HG02759 (cell line): ENCODE measurements around the gene LIPI.
"Not testable (repeated sequence)": the region's sequence is repeated elsewhere in the genome, so short reads cannot be mapped to it uniquely, and the experiment has no call there.

ENCODE experiments used
- ATAC-seq: cut with Tn5 transposase; IDR thresholded peaks from one replicate; pipeline ENCODE4 v1.9.1; 2021; ENCODE audit warnings: mild to moderate bottlenecking, moderate library complexity; ENCODE audit not compliant: unreplicated experiment

LIPI gene

DNA sequence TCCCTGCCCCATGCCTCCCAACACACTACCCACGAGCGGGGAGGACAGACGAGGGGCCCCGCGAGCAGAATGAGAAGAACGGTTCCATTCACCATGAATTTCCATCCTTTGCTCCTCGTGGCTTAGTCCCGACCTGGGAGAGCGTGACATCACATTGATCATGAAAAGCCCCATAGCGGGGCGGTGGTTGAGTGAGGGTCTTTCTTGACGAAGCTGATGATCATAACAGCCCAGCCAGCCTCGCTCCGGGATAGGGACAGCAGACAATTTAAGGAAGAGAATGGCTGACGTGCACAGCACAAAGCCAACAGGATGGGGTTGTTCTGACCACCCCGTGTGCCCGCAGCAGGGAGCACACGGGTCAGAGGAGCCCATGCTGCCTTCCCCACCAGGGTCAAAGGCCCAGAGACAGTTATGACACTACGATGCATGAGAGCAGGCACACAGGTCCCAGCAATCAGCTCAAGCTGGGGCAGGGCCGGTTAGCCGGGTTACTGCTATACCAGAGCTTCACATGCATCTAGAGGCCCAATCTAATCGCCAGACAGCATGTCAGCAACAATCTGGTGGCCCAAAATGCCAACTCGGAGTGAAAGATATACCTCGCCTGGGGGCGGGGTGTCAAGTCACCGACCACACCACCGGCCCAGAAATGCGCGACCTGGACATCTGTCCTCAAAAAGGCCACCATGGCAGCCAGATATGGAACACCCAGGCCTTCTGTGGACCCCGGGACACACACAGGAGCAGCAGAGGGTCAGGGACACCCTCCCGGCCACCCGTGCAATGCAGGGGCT, 135.2 kb downstream of the LIPI start:
- no peak for ATAC-seq

DNA sequence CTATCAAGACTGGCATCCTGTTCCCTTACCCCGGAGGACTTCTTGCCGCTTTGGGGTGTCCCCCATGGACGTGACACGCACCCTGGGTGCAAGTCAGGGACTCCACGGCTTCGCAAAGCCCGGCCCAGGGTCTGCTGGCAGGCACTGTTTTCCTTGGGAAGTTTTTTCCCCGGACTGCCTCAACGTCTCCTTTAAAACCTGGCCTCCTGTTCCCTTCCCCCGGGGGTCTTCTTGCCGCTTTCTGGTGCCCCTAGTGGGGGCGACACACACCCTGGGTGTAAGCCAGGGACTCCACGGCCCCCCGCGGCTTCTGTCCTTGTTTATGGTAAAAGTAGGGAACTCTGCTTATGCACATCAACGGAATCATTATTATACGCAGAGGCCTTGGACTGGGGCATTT, 136.6 kb downstream of the LIPI start:
- ATAC-seq, result no peak

DNA sequence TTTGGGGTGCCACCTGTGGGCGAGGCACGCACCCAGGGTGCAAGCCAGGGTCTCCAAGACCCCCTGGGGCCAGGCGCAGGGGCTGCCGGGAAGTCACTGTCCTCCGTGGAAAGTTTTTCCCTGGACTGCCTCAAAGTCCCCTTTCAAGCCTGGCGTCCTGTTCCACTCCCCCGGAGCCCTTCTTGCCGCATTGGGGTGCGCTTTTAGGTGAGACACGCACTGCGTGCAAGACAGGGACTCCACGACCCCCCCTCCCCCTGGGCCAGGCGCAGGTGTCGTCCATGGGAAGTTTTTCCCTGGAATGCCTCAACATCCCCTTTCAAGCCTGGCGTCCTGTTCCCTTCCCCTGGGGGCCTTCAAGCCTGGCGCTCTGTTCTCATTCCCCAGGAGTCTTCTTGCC, 137.1 kb downstream of the LIPI start:
- ATAC-seq, result no peak

DNA sequence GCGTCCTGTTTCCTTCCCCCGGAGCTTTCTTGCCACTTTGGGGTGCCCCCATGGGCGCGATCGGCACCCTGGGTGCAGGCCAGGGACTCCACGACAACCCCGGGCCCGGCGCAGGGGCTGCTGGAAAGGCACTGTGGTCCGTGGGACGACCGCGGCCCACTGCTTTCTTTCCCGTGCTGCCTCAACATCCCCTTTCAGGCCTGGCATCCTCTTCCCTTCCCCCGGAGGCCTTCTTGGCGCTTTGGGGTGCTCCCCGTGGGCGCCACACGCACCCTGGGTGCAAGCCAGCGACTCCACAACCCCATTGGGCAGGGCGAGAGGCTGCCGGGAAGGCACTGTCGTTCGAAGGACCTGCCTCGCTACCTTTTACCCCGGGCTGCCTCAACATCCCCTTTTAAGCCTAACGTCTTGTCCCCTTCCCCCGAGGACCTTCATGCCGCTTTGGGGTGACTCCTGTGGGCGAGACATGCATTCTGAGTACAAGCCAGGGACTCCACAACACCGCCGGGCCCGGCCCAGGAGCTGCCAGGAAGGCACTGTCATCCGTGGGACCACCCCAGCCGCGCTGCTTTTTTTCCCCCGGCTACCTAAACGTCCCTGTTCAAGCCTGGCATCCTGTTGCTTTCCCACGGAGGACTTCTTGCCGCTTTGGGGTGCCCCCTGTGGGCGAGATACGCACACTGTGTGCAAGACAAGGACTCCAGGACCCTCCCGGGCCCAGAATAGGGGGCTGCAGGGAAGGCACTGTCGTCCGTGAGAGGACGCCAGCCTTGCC, 137.8 kb downstream of the LIPI start:
- no peak for ATAC-seq

DNA sequence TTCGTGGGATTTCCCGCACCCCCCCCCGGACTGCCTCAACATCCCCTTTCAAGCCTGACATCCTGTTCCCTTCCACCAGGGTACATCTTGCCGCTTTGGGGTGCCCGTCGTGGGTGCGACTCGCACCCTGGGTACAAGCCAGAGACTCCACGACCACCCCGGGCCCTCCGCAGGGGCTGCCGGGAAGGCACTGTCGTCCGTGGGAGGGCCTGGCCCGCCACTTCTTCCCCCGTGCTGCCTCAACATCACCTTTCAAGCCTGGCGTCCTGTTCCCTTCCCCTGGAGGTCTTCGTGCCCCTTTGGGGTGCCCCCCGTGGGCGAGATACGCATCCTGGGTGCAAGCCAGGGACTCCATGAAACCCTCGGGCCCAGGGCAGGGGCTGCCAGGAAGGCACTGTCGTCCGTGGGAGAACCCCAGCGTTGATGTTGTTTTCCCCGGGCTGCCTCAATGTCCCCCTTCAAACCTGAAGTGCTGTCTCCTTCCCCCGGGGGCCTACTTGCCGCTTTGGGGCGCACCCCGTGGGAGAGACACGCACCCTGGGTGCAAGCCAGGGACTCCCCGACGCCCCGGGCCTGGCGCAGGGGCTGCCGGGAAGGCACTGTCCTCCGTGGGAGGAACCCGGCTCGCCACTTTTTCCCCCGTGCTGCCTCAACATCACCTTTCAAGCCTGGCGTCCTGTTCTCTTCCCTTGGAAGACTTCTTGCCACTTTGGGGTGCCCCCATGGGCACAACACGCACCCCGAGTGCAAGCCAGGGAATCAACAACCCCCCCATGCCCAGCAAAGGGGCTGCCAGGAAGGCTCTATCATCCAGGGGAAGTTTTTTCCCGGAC, 138.6 kb downstream of the LIPI start:
- no peak for ATAC-seq

DNA sequence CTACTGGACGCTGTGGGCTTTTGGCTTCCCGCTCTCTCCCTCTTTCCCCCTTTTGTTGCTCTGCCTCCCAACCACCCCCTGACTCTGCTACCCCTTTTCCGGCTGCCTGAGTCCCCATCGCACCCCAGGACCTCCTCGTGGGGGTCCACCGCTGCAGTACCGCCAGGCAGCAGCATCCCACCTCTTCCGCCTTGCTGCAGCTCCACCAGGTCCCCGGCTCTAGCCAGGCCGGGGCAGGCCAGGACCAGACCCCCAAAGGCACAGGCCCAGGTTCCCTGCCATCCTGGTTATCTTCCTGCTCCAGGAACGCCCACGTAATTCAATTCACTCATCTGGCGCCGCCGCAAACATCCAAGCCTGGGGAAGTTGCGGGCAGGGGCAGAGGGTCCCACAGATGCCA, 139.8 kb downstream of the LIPI start:
- ATAC-seq, result no peak

DNA sequence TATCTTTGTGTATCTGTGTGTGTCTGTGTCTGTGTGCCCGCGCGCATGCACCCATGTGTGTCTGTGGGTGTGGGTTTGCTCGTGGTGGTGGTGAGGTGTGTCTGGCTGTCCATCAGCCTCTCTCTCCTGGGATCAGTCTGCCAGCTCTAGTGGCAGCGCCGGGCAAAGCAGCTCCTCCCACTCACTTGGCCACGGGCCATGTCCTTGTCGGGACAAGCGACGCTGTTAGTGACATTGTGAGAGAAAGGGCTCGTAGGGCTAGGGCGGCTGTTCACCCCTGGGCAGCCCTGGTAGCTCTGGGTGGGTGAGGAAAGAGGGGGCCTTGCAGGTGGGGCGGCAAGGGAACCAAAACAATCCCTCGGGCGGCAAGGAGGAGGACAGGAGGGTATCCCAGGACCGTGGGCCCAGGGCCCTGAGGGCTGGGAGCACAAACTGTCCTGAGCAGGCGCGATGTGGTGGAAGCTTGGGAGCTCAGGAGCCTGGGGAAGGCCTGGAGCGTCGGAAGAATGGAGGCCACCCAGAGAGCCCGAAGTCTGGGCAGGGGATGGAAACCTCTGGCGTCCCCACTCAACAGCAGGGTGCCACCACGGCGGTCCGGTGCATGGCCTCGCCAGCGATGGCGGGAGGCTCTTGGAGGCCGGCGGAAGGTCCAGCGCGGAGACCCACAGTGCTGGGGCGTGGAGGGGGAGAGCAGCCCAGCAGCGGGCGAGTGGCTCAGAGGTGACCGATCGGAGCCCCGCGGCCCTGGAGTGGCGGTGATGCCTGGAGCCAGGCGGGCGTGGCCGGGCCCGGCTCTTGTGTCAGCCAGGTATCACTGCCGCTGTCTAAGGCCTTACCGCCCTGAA, 140.5 kb downstream of the LIPI start:
- no peak for ATAC-seq

DNA sequence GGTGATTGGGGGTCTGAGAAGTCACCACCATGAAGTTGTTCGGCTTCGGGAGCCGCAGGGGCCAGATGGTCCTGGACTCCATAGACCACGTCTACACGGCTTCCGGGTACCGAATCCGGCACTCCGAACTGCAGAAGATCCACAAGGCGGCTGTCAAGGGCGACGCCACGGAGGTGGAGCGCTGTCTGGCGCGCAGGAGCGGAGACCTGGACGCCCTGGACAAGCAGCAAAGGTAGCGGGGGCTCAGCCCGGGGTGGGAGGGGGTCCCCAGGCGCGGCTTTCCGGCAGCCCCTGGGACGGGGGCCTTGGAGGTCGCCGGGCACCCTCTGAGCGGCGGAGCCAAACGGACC, 146.5 kb downstream of the LIPI start:
- no peak for ATAC-seq

DNA sequence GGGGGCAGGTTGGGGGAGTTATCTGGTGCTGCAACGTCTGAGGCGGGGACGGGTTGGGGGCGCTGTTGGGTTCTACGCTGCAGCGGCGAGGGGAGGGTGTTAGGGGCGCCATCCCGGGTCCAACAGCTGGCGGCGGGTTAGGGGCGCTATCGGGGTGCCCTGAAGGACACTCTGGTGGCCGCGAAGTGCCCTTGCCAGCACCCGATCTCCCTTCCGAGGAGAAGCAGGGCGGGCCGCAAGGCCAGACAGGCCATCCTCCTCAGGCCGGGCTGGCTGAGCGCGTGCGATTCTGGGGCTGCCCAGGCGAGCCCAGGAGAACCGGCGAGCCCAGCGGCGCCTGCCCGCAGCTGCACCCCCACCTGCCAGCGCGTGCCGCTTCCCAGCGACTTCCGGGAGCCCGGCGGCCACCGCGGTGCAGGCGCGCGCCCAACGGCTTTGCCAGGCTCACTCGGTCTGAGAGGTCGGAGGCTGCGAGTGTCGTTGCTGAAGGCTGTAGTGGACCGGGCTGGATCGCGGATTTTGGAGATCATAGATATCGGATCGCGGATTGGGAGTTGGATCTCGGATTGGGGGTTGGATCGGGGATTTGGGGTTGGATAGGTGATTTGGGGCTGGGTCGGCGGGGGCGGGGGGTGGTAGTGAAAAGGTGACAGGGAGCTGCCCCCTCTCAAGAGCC, 147.0 kb downstream of the LIPI start:
- ATAC-seq, result not testable (repeated sequence)

DNA sequence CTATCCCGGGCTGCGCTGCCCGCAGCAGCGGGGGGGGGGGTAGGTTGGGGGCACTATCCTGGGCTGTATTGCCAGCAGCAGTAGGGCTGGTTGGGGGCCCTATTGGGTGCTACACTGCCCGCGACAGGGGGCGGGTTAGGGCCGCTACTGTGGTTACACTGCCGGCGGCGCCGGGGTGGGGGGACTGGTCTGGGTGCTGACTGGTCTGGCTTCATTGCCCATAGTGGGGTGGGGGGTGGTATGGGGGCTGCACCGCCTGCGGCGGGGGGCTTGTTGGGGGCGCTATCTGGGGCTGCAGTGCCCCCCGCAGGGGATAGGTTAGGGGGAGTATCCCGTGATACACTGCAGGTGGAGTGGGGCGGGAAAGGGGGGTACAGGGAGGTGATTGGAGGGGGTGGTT, 148.1 kb downstream of the LIPI start:
- not testable (repeated sequence) for ATAC-seq

DNA sequence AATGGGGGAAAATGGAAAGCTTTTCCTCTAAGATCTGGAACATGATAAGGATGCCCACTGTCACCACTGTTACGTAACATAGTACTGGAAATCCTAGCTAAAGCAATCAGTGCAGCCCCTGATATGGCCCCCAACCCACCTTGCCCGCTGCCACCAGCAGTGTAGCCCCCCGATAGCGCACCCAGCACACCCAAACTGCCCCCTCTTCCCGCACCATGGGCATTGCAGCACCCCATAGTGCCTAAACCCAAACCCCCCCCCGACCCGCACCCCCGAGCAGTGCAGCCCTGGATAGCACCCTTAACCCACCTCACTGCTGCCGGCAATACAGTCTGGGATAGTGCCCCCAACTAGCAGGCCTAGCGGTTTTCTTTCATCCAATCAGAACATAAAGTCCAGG, 148.9 kb downstream of the LIPI start:
- not testable (repeated sequence) for ATAC-seq

DNA sequence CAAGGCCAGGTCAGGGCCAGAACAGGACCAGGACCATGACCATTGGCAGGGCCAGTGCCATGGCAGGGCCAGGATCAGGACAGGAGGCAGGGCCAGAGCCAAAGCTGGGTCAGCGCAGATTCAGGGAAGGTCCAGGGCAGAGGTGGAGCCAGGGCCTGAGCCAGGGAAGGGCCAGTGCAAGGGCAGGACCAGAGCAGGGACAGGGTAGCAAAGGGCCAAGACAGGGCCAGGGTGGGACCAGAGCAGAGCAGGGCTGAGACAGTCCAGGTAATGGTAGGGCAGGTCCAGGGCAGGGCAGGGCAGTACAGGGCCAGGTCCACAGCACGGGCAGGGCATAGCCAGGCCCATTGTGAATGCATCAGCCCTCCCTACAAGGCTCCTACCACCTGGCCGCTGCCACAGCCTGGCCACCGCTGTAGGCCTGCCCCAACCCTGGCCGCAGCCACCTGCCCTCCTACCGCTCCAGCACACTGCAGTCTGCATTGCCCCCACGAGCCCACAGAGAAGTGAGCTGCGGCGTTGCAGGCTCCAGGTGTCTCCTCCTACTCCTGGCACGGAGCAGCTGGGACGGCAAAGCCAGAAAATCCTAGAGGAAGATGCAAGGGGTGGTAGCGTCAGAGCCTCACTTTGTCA, 151.6 kb downstream of the LIPI start:
- ATAC-seq, result not testable (repeated sequence)
